Measurements from ENCODE around the gene LRP8. TPM values are rescaled to one million over a fixed set of nuclear protein-coding genes. Genes with fewer than 3 reads are reported as not detected.

LRP8 gene
- total RNA-seq, 1 donor from 2014 or later, result 19.9 TPM

DNA sequence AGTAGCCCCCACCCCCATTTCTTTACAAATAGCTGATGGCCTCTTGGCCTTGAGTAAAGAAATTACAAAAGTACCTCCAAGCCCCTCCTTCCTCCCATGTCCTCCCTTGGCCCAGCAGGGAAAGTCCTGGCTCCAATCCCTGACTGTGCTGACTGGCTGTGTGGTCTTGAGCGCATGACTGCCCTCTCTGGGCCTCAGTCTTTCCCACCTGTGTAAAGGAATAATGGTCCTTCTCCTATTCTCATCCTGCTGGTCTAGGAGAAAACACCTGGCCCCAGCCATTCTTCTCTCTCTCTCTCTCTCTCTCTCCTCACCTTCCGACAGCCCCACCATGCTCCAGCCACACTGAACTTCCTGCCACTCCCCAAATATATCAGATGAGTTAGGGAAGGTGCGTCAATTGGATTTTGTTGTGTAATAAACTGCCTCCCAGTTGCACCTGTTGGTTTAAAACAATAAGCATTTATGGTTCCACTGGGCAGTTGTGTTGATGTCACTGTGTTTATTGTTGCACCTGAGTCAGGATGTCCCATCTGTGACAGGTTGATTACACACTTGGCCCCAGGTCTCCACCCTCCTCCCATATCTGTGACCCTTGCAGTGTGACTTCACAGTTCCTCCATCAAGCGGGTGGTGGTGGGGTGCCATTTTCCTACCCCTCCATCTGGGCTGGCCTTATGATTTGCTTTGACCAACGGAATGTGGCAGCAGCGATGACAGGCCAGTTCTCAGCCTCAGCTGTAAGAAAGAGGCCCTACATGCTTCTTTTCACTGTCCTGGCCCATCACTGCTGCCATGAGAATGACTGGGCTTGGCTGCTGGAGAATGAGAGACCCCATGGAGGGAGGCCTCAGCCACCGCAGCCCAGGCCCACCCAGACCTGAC is 22.3 kb upstream of the LRP8 start:
- H3K9me3 Mint-ChIP-seq, result peaks cover 4% of the 10 kb centered on the region
- no peak overlapping the region for H3K27ac Mint-ChIP-seq
- no peak overlapping the region for H3K4me3 Mint-ChIP-seq
- peaks cover 17% of the 10 kb centered on the region for H3K4me1 Mint-ChIP-seq
- TF ChIP-seq, protein P1, sequence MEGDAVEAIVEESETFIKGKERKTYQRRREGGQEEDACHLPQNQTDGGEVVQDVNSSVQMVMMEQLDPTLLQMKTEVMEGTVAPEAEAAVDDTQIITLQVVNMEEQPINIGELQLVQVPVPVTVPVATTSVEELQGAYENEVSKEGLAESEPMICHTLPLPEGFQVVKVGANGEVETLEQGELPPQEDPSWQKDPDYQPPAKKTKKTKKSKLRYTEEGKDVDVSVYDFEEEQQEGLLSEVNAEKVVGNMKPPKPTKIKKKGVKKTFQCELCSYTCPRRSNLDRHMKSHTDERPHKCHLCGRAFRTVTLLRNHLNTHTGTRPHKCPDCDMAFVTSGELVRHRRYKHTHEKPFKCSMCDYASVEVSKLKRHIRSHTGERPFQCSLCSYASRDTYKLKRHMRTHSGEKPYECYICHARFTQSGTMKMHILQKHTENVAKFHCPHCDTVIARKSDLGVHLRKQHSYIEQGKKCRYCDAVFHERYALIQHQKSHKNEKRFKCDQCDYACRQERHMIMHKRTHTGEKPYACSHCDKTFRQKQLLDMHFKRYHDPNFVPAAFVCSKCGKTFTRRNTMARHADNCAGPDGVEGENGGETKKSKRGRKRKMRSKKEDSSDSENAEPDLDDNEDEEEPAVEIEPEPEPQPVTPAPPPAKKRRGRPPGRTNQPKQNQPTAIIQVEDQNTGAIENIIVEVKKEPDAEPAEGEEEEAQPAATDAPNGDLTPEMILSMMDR (IDR thresholded peaks at IDR 0.05; ENCODE audit: unreplicated experiment), result no peak
- H3K27me3 Mint-ChIP-seq (ENCODE audit: low read depth), result no peaks in the 10 kb centered on the region
- H3K36me3 Mint-ChIP-seq, result no peaks in the 10 kb centered on the region
- peak; percentile 4 to 30 for DNase-seq (ENCODE audit: low spot score in 2 of 2, unreplicated experiment in 2 of 2)

DNA sequence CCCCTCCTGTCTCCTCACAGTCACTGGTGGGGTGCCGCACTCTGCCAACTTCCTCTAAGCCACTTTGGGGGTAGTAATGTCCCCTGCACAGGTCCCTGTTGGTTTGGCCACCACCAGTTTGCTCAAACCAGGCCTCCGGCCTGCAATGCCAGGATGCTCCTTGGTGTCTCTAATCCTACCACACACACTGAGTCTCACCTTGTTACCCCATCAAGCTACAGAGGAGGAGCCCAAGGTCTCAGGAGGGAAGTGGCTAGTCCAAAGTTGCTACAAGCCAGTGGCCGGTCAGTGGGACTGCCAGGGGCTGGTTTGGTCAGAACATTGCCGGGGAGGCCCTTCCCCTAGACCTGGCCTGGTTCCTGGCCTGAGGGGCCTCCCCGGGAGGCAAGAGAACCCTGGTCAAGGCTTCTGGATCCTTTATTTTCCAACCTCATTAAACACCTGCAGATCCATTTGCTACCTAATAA is 21.5 kb upstream of the LRP8 start:
- Mint-ChIP-seq H3K4me1 (peaks cover 17% of the 10 kb centered on the region), H3K9me3 (no peaks in the 10 kb centered on the region), H3K27me3 (ENCODE audit: low read depth) (no peaks in the 10 kb centered on the region), H3K36me3 (no peaks in the 10 kb centered on the region), H3K4me3 (no peak overlapping the region), H3K27ac (no peak overlapping the region)
- TF ChIP-seq, protein P1 (IDR thresholded peaks at IDR 0.05; ENCODE audit: unreplicated experiment), result no peak
- peak; percentile 6 to 26 for DNase-seq (ENCODE audit: low spot score in 2 of 2, unreplicated experiment in 2 of 2)

- Mint-ChIP-seq H3K4me1 (peaks cover 22% of the 10 kb centered on the region), H3K9me3 (no peaks in the 10 kb centered on the region), H3K4me3 (no peak overlapping the region), H3K27ac (peak overlapping the region; percentile 88), H3K36me3 (no peaks in the 10 kb centered on the region), H3K27me3 (ENCODE audit: low read depth) (no peaks in the 10 kb centered on the region)
- peak; percentile 13 to 38 for DNase-seq (ENCODE audit: low spot score in 2 of 2, unreplicated experiment in 2 of 2)
- TF ChIP-seq, protein P1 (IDR thresholded peaks at IDR 0.05; ENCODE audit: unreplicated experiment), result no peak
These were observed 20.9 kb upstream of the LRP8 start for GRCh38 chr1:53348486-53349368.

GRCh38 chr1:53346814-53347176 is 18.9 kb upstream of the LRP8 start:
- no peak overlapping the region for H3K4me3 Mint-ChIP-seq
- TF ChIP-seq, protein P1 (IDR thresholded peaks at IDR 0.05; ENCODE audit: unreplicated experiment), result no peak
- peak overlapping the region; percentile 59 for H3K27ac Mint-ChIP-seq
- no peaks in the 10 kb centered on the region for H3K36me3 Mint-ChIP-seq
- H3K27me3 Mint-ChIP-seq (ENCODE audit: low read depth), result no peaks in the 10 kb centered on the region
- DNase-seq (ENCODE audit: low spot score in 2 of 2, unreplicated experiment in 2 of 2), result peak; percentile 4 to 21
- peaks cover 24% of the 10 kb centered on the region for H3K4me1 Mint-ChIP-seq
- no peaks in the 10 kb centered on the region for H3K9me3 Mint-ChIP-seq

DNA sequence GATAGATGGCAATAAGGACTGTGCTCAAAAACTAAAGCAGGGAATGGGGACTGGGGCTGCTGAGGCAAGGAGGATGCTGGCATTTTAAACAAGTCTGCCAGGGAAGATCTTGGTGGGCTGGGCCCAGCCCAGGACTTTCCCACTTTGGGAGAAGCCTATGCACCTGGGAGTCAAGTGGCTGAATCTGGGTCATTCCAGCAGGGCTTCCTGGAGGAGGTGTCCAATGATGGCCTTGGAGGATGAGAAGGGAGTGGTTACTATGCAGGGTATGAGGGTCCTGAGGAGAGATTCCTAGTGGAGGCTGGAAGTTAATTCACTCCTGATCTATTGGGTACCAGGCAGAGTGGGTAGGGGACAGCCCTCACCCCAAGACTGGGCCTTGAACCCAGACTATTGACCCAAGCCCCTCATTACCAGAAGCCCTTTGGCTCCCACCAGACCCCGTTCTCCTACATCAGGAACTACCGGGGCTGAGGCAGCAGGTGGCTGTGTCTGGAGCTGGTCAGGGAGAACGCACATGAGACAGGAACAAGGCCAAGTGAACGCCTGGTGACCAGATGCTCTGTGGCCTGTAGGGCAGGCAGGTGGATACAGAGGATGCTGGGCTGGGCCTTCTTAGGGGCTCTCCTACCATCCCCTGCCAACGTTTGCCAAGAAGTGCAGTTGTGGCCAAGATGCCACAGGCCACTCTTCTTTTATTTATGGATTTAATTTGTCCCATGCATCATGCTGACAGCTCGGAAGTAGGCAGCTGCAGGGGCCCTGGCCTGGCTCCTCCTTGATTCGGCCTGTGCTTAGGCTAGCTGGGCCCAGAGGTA is 18.3 kb upstream of the LRP8 start:
- H3K4me3 Mint-ChIP-seq, result no peak overlapping the region
- TF ChIP-seq, protein P1 (IDR thresholded peaks at IDR 0.05; ENCODE audit: unreplicated experiment), result no peak

More for the DNA sequence above, 18.3 kb upstream of the LRP8 start:
- H3K9me3 Mint-ChIP-seq, result peaks cover 2% of the 10 kb centered on the region
- no peaks in the 10 kb centered on the region for H3K36me3 Mint-ChIP-seq
- peak; percentile 9 to 33 for DNase-seq (ENCODE audit: low spot score in 2 of 2, unreplicated experiment in 2 of 2)
- peaks cover 24% of the 10 kb centered on the region for H3K4me1 Mint-ChIP-seq
- no peaks in the 10 kb centered on the region for H3K27me3 Mint-ChIP-seq (ENCODE audit: low read depth)
- no peak overlapping the region for H3K27ac Mint-ChIP-seq

Measured in mesothelial cell of epicardium (in vitro differentiated cells).